ENCODE data around the gene CCER1. TPM values are rescaled to one million over a fixed set of nuclear protein-coding genes. Genes with fewer than 3 reads are reported as not detected.

The CCER1 gene
- polyA plus RNA-seq, 1 of the 3 experiments (the other 2 are of a cell fraction): not detected

GRCh38 chr12:90924406-90924805 lies 30.6 kb downstream of the CCER1 start:
- POLR2A ChIA-PET: no interaction called here
- H3F3A ChIP-seq (replicated peaks; ENCODE audit: insufficient read depth): peaks cover 7% of the 10 kb centered on the region
- no peaks in the 10 kb centered on the region for H4K20me1 ChIP-seq (ENCODE audit: insufficient read depth)
- no peak overlapping the region for H3K4me3 ChIP-seq (ENCODE audit: low read depth in 2 of 2, low read length in 1 of 2)
- no peaks in the 10 kb centered on the region for H3K27me3 ChIP-seq (ENCODE audit: insufficient read depth)
- H3K79me2 ChIP-seq (ENCODE audit: insufficient read depth): no peaks in the 10 kb centered on the region
- no peak overlapping the region for H3K27ac ChIP-seq (ENCODE audit: low read depth in 2 of 2, low read length in 1 of 2)
- 28% methylated on average over 1 of the region's 1 CpG for WGBS (ENCODE audit: low lambda C conversion rate)
- no peaks in the 10 kb centered on the region for H3K36me3 ChIP-seq (replicated peaks in 1 of 2; ENCODE audit: control insufficient read depth in 1 of 2, insufficient read depth in 2 of 2, low read length in 1 of 2)
- DNase-seq: no peak
- no peak overlapping the region for H2AFZ ChIP-seq (ENCODE audit: low read depth)
- H3K9me3 ChIP-seq: peaks cover 6% of the 10 kb centered on the region; the same call in 1 of the 2 replicates
- H3K9me2 ChIP-seq: no peaks in the 10 kb centered on the region
- H3K4me2 ChIP-seq: no peak overlapping the region
- no peak overlapping the region for H3K9ac ChIP-seq
- CTCF ChIA-PET: interaction anchor here (1.5 kb wide), 1 partner anchor 21 kb away, joined by 4 read pairs; no protein-coding TSS in a partner anchor
- TF ChIP-seq ELF1 (IDR thresholded peaks at IDR 0.05) (no peak), CHD2 (IDR thresholded peaks at IDR 0.05; ENCODE audit: low read length, partially characterized antibody) (no peak), JUND (IDR thresholded peaks at IDR 0.05) (no peak), YY1 (IDR thresholded peaks at IDR 0.05; ENCODE audit: low read depth) (no peak), FOXM1 (IDR thresholded peaks at IDR 0.05; ENCODE audit: low read depth) (no peak), EZH2phosphoT487 (IDR thresholded peaks at IDR 0.05; ENCODE audit: borderline replicate concordance, low read depth) (no peak), GATA2 (CRISPR knock-in tag; IDR thresholded peaks at IDR 0.05) (no peak), MXI1 (IDR thresholded peaks at IDR 0.05; ENCODE audit: low read depth, low read length) (no peak), NRF1 (IDR thresholded peaks at IDR 0.05; ENCODE audit: low read depth, low read length) (no peak), RAD21 (IDR thresholded peaks at IDR 0.05; ENCODE audit: low read length) (no peak), FOXJ3 (CRISPR knock-in tag; IDR thresholded peaks at IDR 0.05) (no peak), POLR2AphosphoS5 (IDR thresholded peaks at IDR 0.05; ENCODE audit: low read depth, low read length) (no peak), RFX5 (IDR thresholded peaks at IDR 0.05; ENCODE audit: low read length) (no peak)
- TF ChIP-seq, protein P1, sequence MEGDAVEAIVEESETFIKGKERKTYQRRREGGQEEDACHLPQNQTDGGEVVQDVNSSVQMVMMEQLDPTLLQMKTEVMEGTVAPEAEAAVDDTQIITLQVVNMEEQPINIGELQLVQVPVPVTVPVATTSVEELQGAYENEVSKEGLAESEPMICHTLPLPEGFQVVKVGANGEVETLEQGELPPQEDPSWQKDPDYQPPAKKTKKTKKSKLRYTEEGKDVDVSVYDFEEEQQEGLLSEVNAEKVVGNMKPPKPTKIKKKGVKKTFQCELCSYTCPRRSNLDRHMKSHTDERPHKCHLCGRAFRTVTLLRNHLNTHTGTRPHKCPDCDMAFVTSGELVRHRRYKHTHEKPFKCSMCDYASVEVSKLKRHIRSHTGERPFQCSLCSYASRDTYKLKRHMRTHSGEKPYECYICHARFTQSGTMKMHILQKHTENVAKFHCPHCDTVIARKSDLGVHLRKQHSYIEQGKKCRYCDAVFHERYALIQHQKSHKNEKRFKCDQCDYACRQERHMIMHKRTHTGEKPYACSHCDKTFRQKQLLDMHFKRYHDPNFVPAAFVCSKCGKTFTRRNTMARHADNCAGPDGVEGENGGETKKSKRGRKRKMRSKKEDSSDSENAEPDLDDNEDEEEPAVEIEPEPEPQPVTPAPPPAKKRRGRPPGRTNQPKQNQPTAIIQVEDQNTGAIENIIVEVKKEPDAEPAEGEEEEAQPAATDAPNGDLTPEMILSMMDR (IDR thresholded peaks at IDR 0.05): no peak
- TF ChIP-seq, protein P2, sequence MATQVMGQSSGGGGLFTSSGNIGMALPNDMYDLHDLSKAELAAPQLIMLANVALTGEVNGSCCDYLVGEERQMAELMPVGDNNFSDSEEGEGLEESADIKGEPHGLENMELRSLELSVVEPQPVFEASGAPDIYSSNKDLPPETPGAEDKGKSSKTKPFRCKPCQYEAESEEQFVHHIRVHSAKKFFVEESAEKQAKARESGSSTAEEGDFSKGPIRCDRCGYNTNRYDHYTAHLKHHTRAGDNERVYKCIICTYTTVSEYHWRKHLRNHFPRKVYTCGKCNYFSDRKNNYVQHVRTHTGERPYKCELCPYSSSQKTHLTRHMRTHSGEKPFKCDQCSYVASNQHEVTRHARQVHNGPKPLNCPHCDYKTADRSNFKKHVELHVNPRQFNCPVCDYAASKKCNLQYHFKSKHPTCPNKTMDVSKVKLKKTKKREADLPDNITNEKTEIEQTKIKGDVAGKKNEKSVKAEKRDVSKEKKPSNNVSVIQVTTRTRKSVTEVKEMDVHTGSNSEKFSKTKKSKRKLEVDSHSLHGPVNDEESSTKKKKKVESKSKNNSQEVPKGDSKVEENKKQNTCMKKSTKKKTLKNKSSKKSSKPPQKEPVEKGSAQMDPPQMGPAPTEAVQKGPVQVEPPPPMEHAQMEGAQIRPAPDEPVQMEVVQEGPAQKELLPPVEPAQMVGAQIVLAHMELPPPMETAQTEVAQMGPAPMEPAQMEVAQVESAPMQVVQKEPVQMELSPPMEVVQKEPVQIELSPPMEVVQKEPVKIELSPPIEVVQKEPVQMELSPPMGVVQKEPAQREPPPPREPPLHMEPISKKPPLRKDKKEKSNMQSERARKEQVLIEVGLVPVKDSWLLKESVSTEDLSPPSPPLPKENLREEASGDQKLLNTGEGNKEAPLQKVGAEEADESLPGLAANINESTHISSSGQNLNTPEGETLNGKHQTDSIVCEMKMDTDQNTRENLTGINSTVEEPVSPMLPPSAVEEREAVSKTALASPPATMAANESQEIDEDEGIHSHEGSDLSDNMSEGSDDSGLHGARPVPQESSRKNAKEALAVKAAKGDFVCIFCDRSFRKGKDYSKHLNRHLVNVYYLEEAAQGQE (IDR thresholded peaks at IDR 0.05; ENCODE audit: low read depth, low read length): no peak
- H3K4me1 ChIP-seq (ENCODE audit: control insufficient read depth in 1 of 2, insufficient read depth in 2 of 2, low read depth in 1 of 2, low read length in 1 of 2): peaks cover 0 to 6% of the 10 kb centered on the region in 2 experiments; a peak in 2 of 4 replicates

Measured in SK-N-SH (cell line).